ENCODE data around the gene PIGL. TPM values are rescaled to one million over a fixed set of nuclear protein-coding genes. Genes with fewer than 3 reads are reported as not detected.

PIGL gene
- total and polyA plus RNA-seq, 2 donors (not counting 3 experiments of a cell fraction or from before 2014, with no cell fraction given) = 28.6 to 40.8 TPM

DNA sequence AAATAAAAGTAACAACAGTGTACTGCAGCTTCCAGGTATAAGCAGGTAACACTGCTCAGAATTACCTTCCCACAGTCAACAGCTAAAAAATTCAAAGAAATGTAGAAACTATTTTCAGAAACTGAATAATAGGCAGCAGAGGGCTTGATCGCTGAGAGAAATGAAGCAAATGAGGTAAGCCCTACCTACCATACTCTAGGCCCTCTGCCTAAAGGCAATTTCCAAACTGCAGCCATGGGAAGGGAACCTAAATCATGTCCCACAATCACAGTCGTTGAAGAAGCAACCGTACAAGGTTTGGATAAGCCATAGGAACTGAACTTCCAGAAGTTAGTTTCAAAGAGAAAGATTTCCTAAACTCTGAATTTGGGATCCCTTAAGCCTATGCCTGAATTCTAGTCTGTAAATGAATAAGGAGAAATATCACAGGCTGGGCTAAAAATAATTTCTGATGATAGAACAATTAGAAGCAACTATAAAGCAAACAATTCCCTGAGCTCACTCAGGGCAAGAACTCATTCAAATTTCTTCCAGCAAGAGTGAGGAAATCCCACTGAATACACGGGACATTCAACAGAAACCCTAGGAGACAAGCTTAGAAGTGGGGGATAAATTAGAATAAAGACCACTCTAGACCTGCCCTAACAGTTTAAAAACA lies 26.2 kb upstream of the PIGL start:
- CTCF ChIA-PET = interaction anchor here (0.8 to 1.2 kb wide), 4 partner anchors 12 to 41 kb away, joined by 3 to 4 read pairs (median 4); partner anchors contain the start of gene NCOR1
- Histone ChIP-seq H3K79me2 (ENCODE audit: control insufficient read depth, insufficient read depth, low read length) (peaks cover 62% of the 10 kb centered on the region), H3K9ac (replicated peaks; ENCODE audit: extremely low read depth, insufficient read depth, low read length) (no peak overlapping the region), H3K4me2 (ENCODE audit: insufficient read depth, low read length) (peak overlapping the region; percentile 37), H3K9me3 (replicated peaks; ENCODE audit: control insufficient read depth, insufficient read depth, low read length) (no peaks in the 10 kb centered on the region), H3K4me1 (ENCODE audit: control insufficient read depth, extremely low read depth, insufficient read depth, low read length) (peaks cover 16% of the 10 kb centered on the region), H3K27ac (ENCODE audit: insufficient read depth, low read depth, low read length) (peak overlapping the region; percentile 23), H2AFZ (ENCODE audit: low read depth, low read length) (no peak overlapping the region), H3K4me3 (replicated peaks in 1 of 3; ENCODE audit: insufficient read depth in 1 of 3, low read depth in 1 of 3, low read length in 3 of 3) (no peak overlapping the region), H3K9me1 (replicated peaks; ENCODE audit: control insufficient read depth, extremely low read depth, insufficient read depth, low read length) (no peaks in the 10 kb centered on the region), H3K36me3 (ENCODE audit: control insufficient read depth in 2 of 2, extremely low read depth in 1 of 2, insufficient read depth in 2 of 2, low read length in 2 of 2) (peaks cover 0 to 12% of the 10 kb centered on the region in 2 experiments), H4K20me1 (replicated peaks; ENCODE audit: control insufficient read depth, extremely low read depth, insufficient read depth, low read length) (no peaks in the 10 kb centered on the region), H3K27me3 (ENCODE audit: control insufficient read depth in 2 of 2, insufficient read depth in 2 of 2, low read length in 2 of 2) (no peaks in the 10 kb centered on the region)
- TF ChIP-seq POLR2AphosphoS5 (IDR thresholded peaks at IDR 0.05; ENCODE audit: insufficient read depth, low read depth, low read length) = no peak
- no peak for TF ChIP-seq MYC (IDR thresholded peaks at IDR 0.05; ENCODE audit: low read depth, low read length)
- TF ChIP-seq, protein P1, sequence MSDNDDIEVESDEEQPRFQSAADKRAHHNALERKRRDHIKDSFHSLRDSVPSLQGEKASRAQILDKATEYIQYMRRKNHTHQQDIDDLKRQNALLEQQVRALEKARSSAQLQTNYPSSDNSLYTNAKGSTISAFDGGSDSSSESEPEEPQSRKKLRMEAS (IDR thresholded peaks at IDR 0.05; ENCODE audit: insufficient read depth, insufficient read length) = no peak
- no peak for TF ChIP-seq EZH2 (IDR thresholded peaks at IDR 0.05; ENCODE audit: borderline replicate concordance, low read depth, low read length, severe bottlenecking)
- TF ChIP-seq GATA2 (IDR thresholded peaks at IDR 0.05; ENCODE audit: insufficient read depth, insufficient read length, low read depth, low read length) = no peak
- TF ChIP-seq POLR2A (IDR thresholded peaks at IDR 0.05; ENCODE audit: low read depth, low read length) = no peak
- no peak for TF ChIP-seq FOS (IDR thresholded peaks at IDR 0.05; ENCODE audit: borderline replicate concordance, insufficient read depth, low read length)
- TF ChIP-seq, protein P2, sequence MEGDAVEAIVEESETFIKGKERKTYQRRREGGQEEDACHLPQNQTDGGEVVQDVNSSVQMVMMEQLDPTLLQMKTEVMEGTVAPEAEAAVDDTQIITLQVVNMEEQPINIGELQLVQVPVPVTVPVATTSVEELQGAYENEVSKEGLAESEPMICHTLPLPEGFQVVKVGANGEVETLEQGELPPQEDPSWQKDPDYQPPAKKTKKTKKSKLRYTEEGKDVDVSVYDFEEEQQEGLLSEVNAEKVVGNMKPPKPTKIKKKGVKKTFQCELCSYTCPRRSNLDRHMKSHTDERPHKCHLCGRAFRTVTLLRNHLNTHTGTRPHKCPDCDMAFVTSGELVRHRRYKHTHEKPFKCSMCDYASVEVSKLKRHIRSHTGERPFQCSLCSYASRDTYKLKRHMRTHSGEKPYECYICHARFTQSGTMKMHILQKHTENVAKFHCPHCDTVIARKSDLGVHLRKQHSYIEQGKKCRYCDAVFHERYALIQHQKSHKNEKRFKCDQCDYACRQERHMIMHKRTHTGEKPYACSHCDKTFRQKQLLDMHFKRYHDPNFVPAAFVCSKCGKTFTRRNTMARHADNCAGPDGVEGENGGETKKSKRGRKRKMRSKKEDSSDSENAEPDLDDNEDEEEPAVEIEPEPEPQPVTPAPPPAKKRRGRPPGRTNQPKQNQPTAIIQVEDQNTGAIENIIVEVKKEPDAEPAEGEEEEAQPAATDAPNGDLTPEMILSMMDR (IDR thresholded peaks at IDR 0.05; ENCODE audit: extremely low read depth in 1 of 2, insufficient read depth in 1 of 2, low read depth in 1 of 2, low read length in 2 of 2) = no peak
- no peak for TF ChIP-seq JUN (IDR thresholded peaks at IDR 0.05; ENCODE audit: borderline replicate concordance, insufficient read depth, insufficient read length, low read depth)
- TSS peak; percentile 42 for BruUV-seq (replicated peaks)
- dilution Hi-C loops (cut with MboI; ENCODE audit: extremely low pct_ligation_motif_present, low sequenced_read_pairs) = no loop called here
- FAIRE-seq (no peak), DNase-seq (ENCODE audit: low read depth, low spot score) (peak; percentile 8)
- POLR2A ChIA-PET = interaction anchor here (0.6 kb wide), 1 partner anchor 40 kb away, joined by 7 read pairs; no protein-coding TSS in a partner anchor
- intact Hi-C loops (cut with micrococcal nuclease) = loop anchor here (1.0 kb wide), 1 partner anchor 8 kb away; no protein-coding TSS in a partner anchor

All from endothelial cell of umbilical vein (primary cell).